Measurements from ENCODE around the gene ADAP1. TPM values are rescaled to one million over a fixed set of nuclear protein-coding genes. Genes with fewer than 3 reads are reported as not detected.

ADAP1 gene
- polyA plus RNA-seq, 1 experiment, result 0.87 TPM

DNA sequence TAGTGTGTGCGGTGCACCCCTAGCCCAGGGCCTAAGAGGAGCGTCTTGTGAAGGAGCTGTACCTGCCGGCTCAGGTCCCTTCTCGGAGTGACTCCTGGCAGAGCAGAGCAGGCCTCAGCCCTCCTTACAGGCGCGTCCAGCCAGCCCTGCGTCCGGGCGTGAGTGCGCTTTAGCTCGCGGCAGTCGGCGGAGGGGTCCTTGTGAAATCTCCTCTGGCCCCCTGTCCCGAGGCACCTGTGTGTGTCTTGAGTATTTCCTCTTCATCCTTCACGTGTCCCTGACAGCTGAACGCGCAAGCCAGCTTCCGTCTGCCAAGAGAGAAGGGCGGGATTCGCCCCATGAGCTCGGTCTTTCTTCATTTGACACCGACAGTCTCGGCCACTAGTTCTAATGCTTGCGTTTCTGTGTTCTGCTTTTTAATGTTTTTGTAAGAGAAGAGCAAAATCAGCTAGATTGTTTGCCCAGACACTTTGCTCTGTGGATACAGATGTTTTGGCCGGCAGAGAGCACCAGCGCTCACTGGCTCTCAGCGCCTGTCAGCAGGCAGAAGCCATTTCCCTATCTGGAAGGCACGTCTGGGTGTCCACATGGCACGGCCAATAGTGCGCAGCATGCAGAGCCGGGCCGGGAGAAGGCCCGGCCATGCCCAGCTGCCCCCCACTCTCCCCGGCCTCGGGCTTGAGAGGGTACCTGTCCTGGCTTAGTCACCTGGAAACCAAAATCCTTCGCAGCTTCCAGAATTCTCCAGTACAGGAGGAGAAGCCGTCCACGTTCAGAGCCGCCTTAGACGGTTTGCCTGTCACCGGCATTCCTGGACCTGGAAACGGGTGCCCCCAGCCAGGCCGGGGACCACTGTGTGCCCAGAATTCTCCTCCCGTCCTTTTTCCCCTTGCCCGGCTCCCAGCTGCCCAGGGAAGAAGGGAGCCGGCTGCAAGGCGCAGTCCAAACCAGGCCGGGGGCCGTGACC, 71.1 kb downstream of the ADAP1 start:
- ChIA-PET CTCF (no interaction called here), POLR2A (interaction anchor here (0.6 kb wide), 1 partner anchor 70 kb away, joined by 3 read pairs; no protein-coding TSS in a partner anchor)
- H3K27me3 ChIP-seq (ENCODE audit: control insufficient read depth, insufficient read depth, low read length), result no peaks in the 10 kb centered on the region
- no peak for DNase-seq (ENCODE audit: low read depth, low spot score)
- H3K27ac ChIP-seq (ENCODE audit: low read depth, low read length), result no peak overlapping the region
- no peak overlapping the region for H3K4me3 ChIP-seq (ENCODE audit: low read depth, low read length)
- TF ChIP-seq, protein P1, sequence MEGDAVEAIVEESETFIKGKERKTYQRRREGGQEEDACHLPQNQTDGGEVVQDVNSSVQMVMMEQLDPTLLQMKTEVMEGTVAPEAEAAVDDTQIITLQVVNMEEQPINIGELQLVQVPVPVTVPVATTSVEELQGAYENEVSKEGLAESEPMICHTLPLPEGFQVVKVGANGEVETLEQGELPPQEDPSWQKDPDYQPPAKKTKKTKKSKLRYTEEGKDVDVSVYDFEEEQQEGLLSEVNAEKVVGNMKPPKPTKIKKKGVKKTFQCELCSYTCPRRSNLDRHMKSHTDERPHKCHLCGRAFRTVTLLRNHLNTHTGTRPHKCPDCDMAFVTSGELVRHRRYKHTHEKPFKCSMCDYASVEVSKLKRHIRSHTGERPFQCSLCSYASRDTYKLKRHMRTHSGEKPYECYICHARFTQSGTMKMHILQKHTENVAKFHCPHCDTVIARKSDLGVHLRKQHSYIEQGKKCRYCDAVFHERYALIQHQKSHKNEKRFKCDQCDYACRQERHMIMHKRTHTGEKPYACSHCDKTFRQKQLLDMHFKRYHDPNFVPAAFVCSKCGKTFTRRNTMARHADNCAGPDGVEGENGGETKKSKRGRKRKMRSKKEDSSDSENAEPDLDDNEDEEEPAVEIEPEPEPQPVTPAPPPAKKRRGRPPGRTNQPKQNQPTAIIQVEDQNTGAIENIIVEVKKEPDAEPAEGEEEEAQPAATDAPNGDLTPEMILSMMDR (IDR thresholded peaks at IDR 0.05; ENCODE audit: low read depth, low read length), result no peak
- H3K9me3 ChIP-seq (ENCODE audit: control insufficient read depth, insufficient read depth, low read length), result no peaks in the 10 kb centered on the region; the same call in 1 of the 2 replicates

DNA sequence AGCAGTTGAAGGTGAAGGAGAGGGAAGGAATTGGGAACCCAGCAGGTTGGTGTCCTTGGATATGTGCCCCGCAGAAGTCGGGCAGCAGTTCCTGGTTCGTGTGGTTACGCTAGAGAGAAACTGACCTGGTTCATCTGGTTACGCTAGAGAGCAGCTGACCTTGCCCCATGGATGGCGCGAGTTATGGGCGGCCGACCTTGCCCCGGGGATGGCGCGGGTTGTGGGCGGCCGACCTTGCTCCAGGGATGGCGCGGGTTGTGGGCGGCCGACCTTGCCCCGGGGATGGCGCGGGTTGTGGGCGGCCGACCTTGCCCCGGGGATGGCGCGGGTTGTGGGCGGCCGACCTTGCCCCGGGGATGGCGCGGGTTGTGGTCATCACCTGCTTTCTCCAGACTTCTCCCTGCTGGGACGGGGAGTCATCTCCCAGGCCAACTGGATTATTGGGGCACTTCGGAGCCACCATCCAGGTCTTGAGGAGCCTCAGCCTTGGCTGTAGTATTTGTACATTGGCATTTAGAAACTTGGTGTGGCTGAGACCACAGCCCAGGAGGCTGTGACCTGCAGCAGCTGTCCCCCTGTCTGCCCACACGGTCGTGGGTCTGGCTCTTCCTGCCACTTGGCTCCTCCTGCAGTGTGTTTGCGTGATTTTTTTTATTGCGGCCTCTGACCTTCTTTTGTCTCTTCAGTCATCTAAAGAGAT, 72.0 kb downstream of the ADAP1 start:
- ChIA-PET CTCF (no interaction called here), POLR2A (interaction anchor here (0.6 kb wide), 1 partner anchor 69 kb away, joined by 3 read pairs; no protein-coding TSS in a partner anchor)
- Histone ChIP-seq H3K4me3 (ENCODE audit: low read depth, low read length) (no peak overlapping the region), H3K27me3 (ENCODE audit: control insufficient read depth, insufficient read depth, low read length) (no peaks in the 10 kb centered on the region), H3K27ac (ENCODE audit: low read depth, low read length) (no peak overlapping the region), H3K9me3 (ENCODE audit: control insufficient read depth, insufficient read depth, low read length) (no peaks in the 10 kb centered on the region; the same call in 1 of the 2 replicates)
- TF ChIP-seq, protein P1 (IDR thresholded peaks at IDR 0.05; ENCODE audit: low read depth, low read length), result no peak
- no peak for DNase-seq (ENCODE audit: low read depth, low spot score)

- Histone ChIP-seq H3K27ac (ENCODE audit: low read depth, low read length) (no peak overlapping the region), H3K4me3 (ENCODE audit: low read depth, low read length) (no peak overlapping the region), H3K27me3 (ENCODE audit: control insufficient read depth, insufficient read depth, low read length) (no peaks in the 10 kb centered on the region), H3K9me3 (ENCODE audit: control insufficient read depth, insufficient read depth, low read length) (no peaks in the 10 kb centered on the region; the same call in 1 of the 2 replicates)
- TF ChIP-seq, protein P1 (IDR thresholded peaks at IDR 0.05; ENCODE audit: low read depth, low read length), result no peak
- no peak for DNase-seq (ENCODE audit: low read depth, low spot score)
- POLR2A ChIA-PET, result no interaction called here
- CTCF ChIA-PET, result no interaction called here
Observed at GRCh38 chr7:881441-882234, 72.8 kb downstream of the ADAP1 start.

DNA sequence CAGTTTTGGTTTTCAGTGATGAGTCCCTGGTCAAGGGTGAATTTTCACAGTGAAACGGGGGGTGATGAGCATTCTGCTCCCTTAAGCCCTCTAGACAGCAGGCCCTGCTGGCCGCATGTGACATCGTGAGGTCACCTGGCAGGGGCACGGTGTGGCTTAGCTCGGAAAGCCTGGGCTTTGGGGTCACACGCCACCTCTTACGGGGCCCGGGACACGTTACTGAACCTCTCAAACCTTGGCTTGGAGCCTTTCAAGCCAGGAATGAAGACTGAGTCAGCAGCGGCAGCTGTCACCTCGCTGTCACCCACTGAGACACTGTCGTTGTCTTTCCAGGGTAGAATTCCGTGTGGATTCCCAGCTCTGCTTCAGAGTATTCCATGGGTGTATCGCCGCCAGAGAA, 74.0 kb downstream of the ADAP1 start:
- DNase-seq (ENCODE audit: low read depth, low spot score), result no peak
- POLR2A ChIA-PET, result no interaction called here
- CTCF ChIA-PET, result no interaction called here
- TF ChIP-seq, protein P1 (IDR thresholded peaks at IDR 0.05; ENCODE audit: low read depth, low read length), result no peak
- Histone ChIP-seq H3K27ac (ENCODE audit: low read depth, low read length) (no peak overlapping the region), H3K9me3 (ENCODE audit: control insufficient read depth, insufficient read depth, low read length) (no peaks in the 10 kb centered on the region; the same call in 1 of the 2 replicates), H3K27me3 (ENCODE audit: control insufficient read depth, insufficient read depth, low read length) (no peaks in the 10 kb centered on the region), H3K4me3 (ENCODE audit: low read depth, low read length) (no peak overlapping the region)

Measured in AG04450 (cell line).